Esophagus muscularis mucosa (tissue), 3 donors: ENCODE measurements around the gene ERC2.

Experiments
- CTCF ChIP-seq, 3 experiments: fragments of 200-600 bp in 2 of 3; fragments of 450-650 bp in 1 of 3; sonication (generic) in 2 of 3; IDR thresholded peaks; one replicate each; pipeline ENCODE4 v1.5.1; 2017 to 2019; ENCODE audit warnings: antibody characterized with exemption in 3 of 3, mild to moderate bottlenecking in 2 of 3, moderate library complexity in 1 of 3
- POLR2A ChIP-seq: fragments of 450-650 bp; IDR thresholded peaks from one replicate; pipeline ENCODE4 v1.6.1; 2017; ENCODE audit warnings: antibody characterized with exemption, moderate library complexity, mild to moderate bottlenecking, low read depth
- POLR2AphosphoS5 ChIP-seq, 2 donors: sonication (generic); formaldehyde crosslinking; IDR thresholded peaks; one replicate each; pipeline ENCODE4 v1.6.1; 2017; ENCODE audit warnings: antibody characterized with exemption in 2 of 2

DNA sequence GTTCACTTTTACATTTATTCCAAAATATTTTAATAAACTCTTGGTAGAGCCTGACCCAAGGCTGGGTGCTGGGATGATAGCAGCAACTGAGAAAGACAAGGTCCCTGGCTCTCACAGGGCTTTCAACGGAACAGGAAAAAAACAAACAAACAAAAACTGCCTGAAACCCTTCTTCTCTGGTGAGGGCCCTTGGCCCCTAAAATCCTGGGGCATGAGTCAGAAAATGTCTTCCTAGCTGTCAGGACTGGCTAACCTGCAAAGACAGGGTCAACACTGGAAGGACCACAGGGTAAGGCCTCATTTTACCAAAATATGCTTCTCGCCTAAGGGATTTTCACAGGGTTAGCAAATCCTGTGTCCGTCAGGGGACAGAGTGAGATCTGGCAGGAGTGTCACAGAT lies 935.5 kb downstream of the ERC2 start:
- TF ChIP-seq CTCF (IDR thresholded peaks at IDR 0.05) (no peak), POLR2AphosphoS5 (IDR thresholded peaks at IDR 0.05) (no peak), POLR2A (no peak)
